ENCODE data around the gene HUWE1. TPM values are rescaled to one million over a fixed set of nuclear protein-coding genes. Genes with fewer than 3 reads are reported as not detected.

Gene HUWE1
- total and polyA plus RNA-seq, 2 donors (not counting 1 experiment from before 2014, with no cell fraction given) = 45.2 to 210 TPM

DNA sequence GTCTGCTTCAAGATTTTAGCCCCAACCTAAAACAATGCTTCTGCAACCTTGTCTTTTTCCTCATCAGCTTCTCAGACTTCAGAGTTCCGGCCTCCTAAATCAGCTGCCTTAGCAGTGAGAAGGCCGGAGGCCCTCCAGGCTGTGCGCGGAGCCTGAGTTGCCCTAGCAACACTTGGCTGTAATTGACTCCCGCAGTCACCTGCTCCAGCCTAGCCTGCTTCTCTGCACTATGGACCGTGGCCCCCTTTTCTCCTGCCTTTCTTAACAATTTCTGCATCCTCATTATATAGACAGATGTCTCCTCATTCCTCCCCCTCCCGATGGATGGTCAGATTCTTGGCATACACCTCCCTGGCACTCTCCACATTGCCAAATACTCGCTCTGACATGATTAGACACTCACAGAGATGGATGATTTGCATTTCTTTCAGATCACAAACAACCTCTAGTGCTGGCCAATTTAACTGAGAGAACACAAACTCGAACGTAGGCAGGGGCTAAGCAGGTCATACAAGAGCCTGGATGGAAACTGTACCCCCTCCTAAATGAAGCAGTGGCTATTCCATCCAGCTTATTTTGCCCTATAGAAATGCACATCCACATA lies 9.5 kb upstream of the HUWE1 start:
- H3K9me3 ChIP-seq (ENCODE audit: control extremely low read depth in 1 of 3, control insufficient read depth in 2 of 3, insufficient read depth in 1 of 3, low read length in 2 of 3) = no peaks in the 10 kb centered on the region
- TF ChIP-seq EZH2 (IDR thresholded peaks at IDR 0.05; ENCODE audit: borderline replicate concordance, insufficient read depth, low read depth, low read length, poor library complexity, severe bottlenecking) = no peak
- TF ChIP-seq, protein P1, sequence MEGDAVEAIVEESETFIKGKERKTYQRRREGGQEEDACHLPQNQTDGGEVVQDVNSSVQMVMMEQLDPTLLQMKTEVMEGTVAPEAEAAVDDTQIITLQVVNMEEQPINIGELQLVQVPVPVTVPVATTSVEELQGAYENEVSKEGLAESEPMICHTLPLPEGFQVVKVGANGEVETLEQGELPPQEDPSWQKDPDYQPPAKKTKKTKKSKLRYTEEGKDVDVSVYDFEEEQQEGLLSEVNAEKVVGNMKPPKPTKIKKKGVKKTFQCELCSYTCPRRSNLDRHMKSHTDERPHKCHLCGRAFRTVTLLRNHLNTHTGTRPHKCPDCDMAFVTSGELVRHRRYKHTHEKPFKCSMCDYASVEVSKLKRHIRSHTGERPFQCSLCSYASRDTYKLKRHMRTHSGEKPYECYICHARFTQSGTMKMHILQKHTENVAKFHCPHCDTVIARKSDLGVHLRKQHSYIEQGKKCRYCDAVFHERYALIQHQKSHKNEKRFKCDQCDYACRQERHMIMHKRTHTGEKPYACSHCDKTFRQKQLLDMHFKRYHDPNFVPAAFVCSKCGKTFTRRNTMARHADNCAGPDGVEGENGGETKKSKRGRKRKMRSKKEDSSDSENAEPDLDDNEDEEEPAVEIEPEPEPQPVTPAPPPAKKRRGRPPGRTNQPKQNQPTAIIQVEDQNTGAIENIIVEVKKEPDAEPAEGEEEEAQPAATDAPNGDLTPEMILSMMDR (IDR thresholded peaks at IDR 0.05) = no peak
- intact Hi-C loops (cut with micrococcal nuclease) = no loop called here
- H3K4me3 ChIP-seq (ENCODE audit: control extremely low read depth in 1 of 5, extremely low read depth in 1 of 5, insufficient read depth in 1 of 5, low read depth in 2 of 5, low read length in 4 of 5) = no peak overlapping the region
- DNase-seq (no peak), ATAC-seq (ENCODE audit: low read depth) (no peak)
- H4K20me1 ChIP-seq (ENCODE audit: control insufficient read depth, insufficient read depth, low read length, poor library complexity, severe bottlenecking) = no peaks in the 10 kb centered on the region
- H3K27ac ChIP-seq (ENCODE audit: low read length in 2 of 2) = no peak overlapping the region
- no peak overlapping the region for H3K9ac ChIP-seq (ENCODE audit: low read length)
- no peak overlapping the region for H2AFZ ChIP-seq (ENCODE audit: insufficient read depth, low read depth, low read length, poor library complexity, severe bottlenecking)
- ChIA-PET POLR2A (no interaction called here), CTCF (no interaction called here)
- Mint-ChIP-seq H3K4me1 (peaks cover 13% of the 10 kb centered on the region), H3K27ac (no peak overlapping the region), H3K4me3 (no peak overlapping the region), H3K9me3 (ENCODE audit: insufficient read depth) (no peaks in the 10 kb centered on the region), H3K27me3 (no peaks in the 10 kb centered on the region)
- no peaks in the 10 kb centered on the region for H3K27me3 ChIP-seq (replicated peaks in 1 of 4; ENCODE audit: control extremely low read depth in 1 of 4, control insufficient read depth in 3 of 4, insufficient read depth in 4 of 4, low read length in 3 of 4)
- H3K4me1 ChIP-seq (ENCODE audit: control insufficient read depth in 2 of 2, insufficient read depth in 2 of 2, low read length in 2 of 2) = no peaks in the 10 kb centered on the region
- no peaks in the 10 kb centered on the region for H3K79me2 ChIP-seq (ENCODE audit: control insufficient read depth, insufficient read depth, low read length)
- 98% methylated on average over 7 of the region's 10 CpGs for WGBS (ENCODE audit: insufficient coverage)
- no peaks in the 10 kb centered on the region for H3K36me3 ChIP-seq (replicated peaks in 1 of 2; ENCODE audit: control extremely low read depth in 1 of 2, control insufficient read depth in 1 of 2, extremely low read depth in 1 of 2, insufficient read depth in 2 of 2, low read length in 1 of 2)
- H3K4me2 ChIP-seq (replicated peaks; ENCODE audit: low read depth, low read length, poor library complexity, severe bottlenecking) = no peak overlapping the region

DNA sequence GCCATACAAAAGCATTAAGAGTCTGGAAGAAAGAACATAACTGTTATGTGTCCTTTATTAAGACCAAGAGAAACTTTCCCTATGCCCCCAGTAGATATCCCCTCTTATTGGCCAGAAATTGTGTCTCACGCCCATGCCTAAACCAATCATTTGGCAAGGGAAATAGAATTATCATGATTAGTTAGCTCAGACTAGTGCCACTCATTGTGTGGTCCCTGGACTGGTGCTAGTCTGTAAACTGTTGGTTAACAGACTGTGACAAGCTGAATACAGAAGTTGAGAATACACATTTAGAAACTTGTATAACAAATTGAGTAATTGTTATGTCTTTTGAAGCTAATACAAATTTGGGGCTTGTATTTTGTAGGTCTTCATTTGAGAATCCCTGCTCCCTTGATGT lies 8.1 kb upstream of the HUWE1 start:
- Histone ChIP-seq H2AFZ (ENCODE audit: insufficient read depth, low read depth, low read length, poor library complexity, severe bottlenecking) (no peak overlapping the region), H4K20me1 (ENCODE audit: control insufficient read depth, insufficient read depth, low read length, poor library complexity, severe bottlenecking) (no peaks in the 10 kb centered on the region), H3K79me2 (ENCODE audit: control insufficient read depth, insufficient read depth, low read length) (no peaks in the 10 kb centered on the region), H3K27me3 (replicated peaks in 1 of 4; ENCODE audit: control extremely low read depth in 1 of 4, control insufficient read depth in 3 of 4, insufficient read depth in 4 of 4, low read length in 3 of 4) (no peaks in the 10 kb centered on the region), H3K4me3 (ENCODE audit: control extremely low read depth in 1 of 5, extremely low read depth in 1 of 5, insufficient read depth in 1 of 5, low read depth in 2 of 5, low read length in 4 of 5) (no peak overlapping the region), H3K4me2 (replicated peaks; ENCODE audit: low read depth, low read length, poor library complexity, severe bottlenecking) (no peak overlapping the region), H3K9me3 (ENCODE audit: control extremely low read depth in 1 of 3, control insufficient read depth in 2 of 3, insufficient read depth in 1 of 3, low read length in 2 of 3) (no peaks in the 10 kb centered on the region), H3K9ac (ENCODE audit: low read length) (no peak overlapping the region), H3K4me1 (ENCODE audit: control insufficient read depth in 2 of 2, insufficient read depth in 2 of 2, low read length in 2 of 2) (no peaks in the 10 kb centered on the region), H3K27ac (ENCODE audit: low read length in 2 of 2) (no peak overlapping the region), H3K36me3 (replicated peaks in 1 of 2; ENCODE audit: control extremely low read depth in 1 of 2, control insufficient read depth in 1 of 2, extremely low read depth in 1 of 2, insufficient read depth in 2 of 2, low read length in 1 of 2) (no peaks in the 10 kb centered on the region)
- CTCF ChIA-PET = no interaction called here
- intact Hi-C loops (cut with micrococcal nuclease) = no loop called here
- Mint-ChIP-seq H3K27ac (no peak overlapping the region), H3K4me3 (no peak overlapping the region), H3K4me1 (peaks cover 13% of the 10 kb centered on the region), H3K9me3 (ENCODE audit: insufficient read depth) (no peaks in the 10 kb centered on the region), H3K27me3 (no peaks in the 10 kb centered on the region)
- DNase-seq (no peak), ATAC-seq (ENCODE audit: low read depth) (no peak)
- POLR2A ChIA-PET = no interaction called here
- TF ChIP-seq EZH2 (IDR thresholded peaks at IDR 0.05; ENCODE audit: borderline replicate concordance, insufficient read depth, low read depth, low read length, poor library complexity, severe bottlenecking) = no peak
- TF ChIP-seq, protein P1 (IDR thresholded peaks at IDR 0.05) = no peak
- no CpG with 5 or more reads among the region's 1 CpG for WGBS (ENCODE audit: insufficient coverage)
